ENCODE measurements around the gene FAM50B.

The FAM50B gene

GRCh38 chr6:3899061-3899460 is 49.9 kb downstream of the FAM50B start:
- no peak for DNase-seq

GRCh38 chr6:3899970-3900439 is 50.8 kb downstream of the FAM50B start:
- no peak for DNase-seq
